HEK293T (cell line): ENCODE results near the gene C1QTNF8.

Experiments used
- BHLHE40 ChIP-seq: fragments of 450-650 bp; IDR thresholded peaks from 2 replicates; pipeline ENCODE4 v1.6.1; 2016; ENCODE audit warnings: mild to moderate bottlenecking, moderate library complexity, borderline replicate concordance
- FOXK2 ChIP-seq: fragments of 450-650 bp; IDR thresholded peaks from 2 replicates; pipeline ENCODE4 v1.6.1; 2016; ENCODE audit warnings: mild to moderate bottlenecking

DNA sequence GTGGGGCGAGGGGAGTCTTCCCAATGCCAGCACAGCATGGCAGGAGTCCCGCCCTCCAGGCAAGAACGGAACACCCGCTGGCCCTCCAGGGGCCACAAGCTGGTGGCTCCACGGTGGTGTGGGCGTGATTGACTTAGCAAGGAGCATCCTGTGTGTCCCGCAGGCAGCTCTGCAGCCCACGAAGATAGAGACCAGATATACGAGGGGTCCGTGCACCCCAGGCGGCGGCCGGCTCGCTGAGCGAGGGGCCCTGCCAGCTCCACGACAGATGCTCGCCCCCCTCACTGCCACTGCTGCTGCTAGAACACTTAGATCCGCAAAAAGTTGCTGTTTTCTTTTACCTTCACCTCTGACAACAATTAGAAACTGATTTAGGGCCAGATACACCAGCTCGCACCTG is 46.9 kb upstream of the C1QTNF8 start:
- TF ChIP-seq FOXK2 (no peak), BHLHE40 (no peak)
